ENCODE data around the gene EHBP1L1. TPM values are rescaled to one million over a fixed set of nuclear protein-coding genes. Genes with fewer than 3 reads are reported as not detected.

EHBP1L1 gene
- polyA plus RNA-seq, 1 donor (not counting 4 experiments of a cell fraction or from before 2014, with no cell fraction given), result 10.4 TPM

DNA sequence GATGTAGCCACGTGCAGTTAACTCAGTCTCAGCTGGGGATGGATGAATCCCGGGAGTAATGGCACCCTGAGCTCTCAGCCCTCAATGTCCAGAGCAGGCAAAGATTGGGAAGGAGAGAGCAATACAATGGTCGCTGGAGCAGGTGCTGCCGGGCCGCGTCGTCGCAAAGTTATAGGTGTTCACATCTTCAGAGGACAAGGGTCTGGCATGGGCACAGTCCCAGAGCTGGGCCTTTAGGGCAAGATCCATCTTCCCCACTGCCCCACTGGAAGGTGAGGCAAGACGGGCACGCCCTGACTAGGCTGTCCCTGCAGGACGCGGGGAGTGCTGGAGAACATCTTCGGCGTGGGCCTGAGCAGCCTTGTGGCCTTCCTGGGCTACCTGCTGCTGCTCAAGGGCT lies 47.3 kb downstream of the EHBP1L1 start:
- Histone ChIP-seq H3K9me1 (ENCODE audit: control insufficient read depth, extremely low read depth, insufficient read depth, low read length) (no peaks in the 10 kb centered on the region), H4K20me1 (ENCODE audit: control insufficient read depth, extremely low read depth, insufficient read depth, low read length) (peaks cover 2% of the 10 kb centered on the region), H3K36me3 (ENCODE audit: control insufficient read depth in 2 of 2, extremely low read depth in 1 of 2, insufficient read depth in 2 of 2, low read length in 2 of 2) (peaks cover 58% of the 10 kb centered on the region in 2 experiments), H3K4me3 (ENCODE audit: control insufficient read depth in 2 of 3, extremely low read depth in 1 of 3, insufficient read depth in 2 of 3, low read depth in 1 of 3, low read length in 3 of 3) (no peak overlapping the region), H3K4me2 (ENCODE audit: control insufficient read depth, extremely low read depth, insufficient read depth, low read depth, low read length) (no peak overlapping the region), H3K79me2 (ENCODE audit: control insufficient read depth, insufficient read depth, low read length) (peaks cover 24% of the 10 kb centered on the region), H3K27ac (ENCODE audit: control insufficient read depth, insufficient read depth, low read length) (no peak overlapping the region), H3K4me1 (ENCODE audit: control insufficient read depth, extremely low read depth, insufficient read depth, low read length) (no peaks in the 10 kb centered on the region), H3K9me3 (ENCODE audit: control insufficient read depth, low read depth, low read length) (no peaks in the 10 kb centered on the region), H3K27me3 (ENCODE audit: control insufficient read depth, extremely low read depth, insufficient read depth, low read length) (no peaks in the 10 kb centered on the region), H2AFZ (ENCODE audit: control insufficient read depth, low read length) (no peak overlapping the region), H3K9ac (ENCODE audit: control insufficient read depth, extremely low read depth, insufficient read depth, low read length) (no peak overlapping the region)
- no peak for TF ChIP-seq EZH2 (IDR thresholded peaks at IDR 0.05; ENCODE audit: low read length)
- TF ChIP-seq, protein P1, sequence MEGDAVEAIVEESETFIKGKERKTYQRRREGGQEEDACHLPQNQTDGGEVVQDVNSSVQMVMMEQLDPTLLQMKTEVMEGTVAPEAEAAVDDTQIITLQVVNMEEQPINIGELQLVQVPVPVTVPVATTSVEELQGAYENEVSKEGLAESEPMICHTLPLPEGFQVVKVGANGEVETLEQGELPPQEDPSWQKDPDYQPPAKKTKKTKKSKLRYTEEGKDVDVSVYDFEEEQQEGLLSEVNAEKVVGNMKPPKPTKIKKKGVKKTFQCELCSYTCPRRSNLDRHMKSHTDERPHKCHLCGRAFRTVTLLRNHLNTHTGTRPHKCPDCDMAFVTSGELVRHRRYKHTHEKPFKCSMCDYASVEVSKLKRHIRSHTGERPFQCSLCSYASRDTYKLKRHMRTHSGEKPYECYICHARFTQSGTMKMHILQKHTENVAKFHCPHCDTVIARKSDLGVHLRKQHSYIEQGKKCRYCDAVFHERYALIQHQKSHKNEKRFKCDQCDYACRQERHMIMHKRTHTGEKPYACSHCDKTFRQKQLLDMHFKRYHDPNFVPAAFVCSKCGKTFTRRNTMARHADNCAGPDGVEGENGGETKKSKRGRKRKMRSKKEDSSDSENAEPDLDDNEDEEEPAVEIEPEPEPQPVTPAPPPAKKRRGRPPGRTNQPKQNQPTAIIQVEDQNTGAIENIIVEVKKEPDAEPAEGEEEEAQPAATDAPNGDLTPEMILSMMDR (optimal IDR thresholded peaks at IDR 0.05 in 1 of 3, IDR thresholded peaks at IDR 0.05 in 1 of 3, conservative IDR thresholded peaks at IDR 0.05 in 1 of 3; ENCODE audit: extremely low read depth in 1 of 3, insufficient read depth in 2 of 3, low read length in 3 of 3), result no peak
- FAIRE-seq, result no peak
- DNase-seq (ENCODE audit: low read depth, low spot score), result no peak
- dilution Hi-C loops (cut with MboI; ENCODE audit: extremely low pct_ligation_motif_present, low sequenced_read_pairs), result no loop called here

DNA sequence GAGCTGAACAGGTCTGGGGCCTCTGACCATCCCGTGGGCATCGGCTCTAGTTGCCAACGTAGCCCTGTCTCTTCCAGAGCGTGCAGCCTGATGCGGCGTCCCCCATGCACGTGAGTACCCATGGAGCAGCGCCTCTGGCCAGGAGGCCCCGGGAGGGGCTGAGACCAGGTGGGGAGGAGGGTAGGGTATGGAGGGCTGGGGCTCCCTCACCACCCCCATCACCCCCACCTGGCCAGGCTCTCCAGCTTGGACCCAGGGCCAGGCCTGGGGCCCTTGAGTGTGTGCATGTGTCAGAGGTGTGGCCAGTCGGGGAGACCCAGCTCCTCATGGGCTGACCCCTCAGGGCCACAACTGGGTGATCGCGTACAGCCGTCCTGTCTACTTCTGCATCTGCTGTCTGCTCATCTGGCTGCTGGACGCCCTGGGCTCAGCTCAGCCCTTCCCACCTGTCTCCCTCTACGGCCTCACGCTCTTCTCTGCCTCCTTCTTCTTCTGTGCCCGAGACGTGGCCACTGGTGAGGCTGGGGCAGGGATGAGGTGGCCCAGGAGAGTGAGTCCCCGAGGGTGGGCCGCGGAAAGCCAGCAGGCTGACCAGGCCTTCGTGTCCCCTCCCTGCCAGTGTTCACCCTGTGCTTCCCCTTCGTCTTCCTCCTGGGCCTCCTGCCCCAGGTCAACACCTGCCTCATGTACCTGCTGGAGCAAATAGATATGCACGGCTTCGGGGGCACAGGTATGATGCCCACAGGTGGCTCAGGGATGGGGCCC lies 48.2 kb downstream of the EHBP1L1 start:
- Histone ChIP-seq H3K79me2 (ENCODE audit: control insufficient read depth, insufficient read depth, low read length) (peaks cover 16% of the 10 kb centered on the region), H3K4me1 (ENCODE audit: control insufficient read depth, extremely low read depth, insufficient read depth, low read length) (no peaks in the 10 kb centered on the region), H4K20me1 (ENCODE audit: control insufficient read depth, extremely low read depth, insufficient read depth, low read length) (peaks cover 2% of the 10 kb centered on the region), H3K9me3 (ENCODE audit: control insufficient read depth, low read depth, low read length) (no peaks in the 10 kb centered on the region), H3K9ac (ENCODE audit: control insufficient read depth, extremely low read depth, insufficient read depth, low read length) (no peak overlapping the region), H3K9me1 (ENCODE audit: control insufficient read depth, extremely low read depth, insufficient read depth, low read length) (no peaks in the 10 kb centered on the region), H3K4me2 (ENCODE audit: control insufficient read depth, extremely low read depth, insufficient read depth, low read depth, low read length) (no peak overlapping the region), H3K4me3 (ENCODE audit: control insufficient read depth in 2 of 3, extremely low read depth in 1 of 3, insufficient read depth in 2 of 3, low read depth in 1 of 3, low read length in 3 of 3) (no peak overlapping the region), H3K36me3 (ENCODE audit: control insufficient read depth in 2 of 2, extremely low read depth in 1 of 2, insufficient read depth in 2 of 2, low read length in 2 of 2) (peaks cover 55 to 56% of the 10 kb centered on the region in 2 experiments), H3K27ac (ENCODE audit: control insufficient read depth, insufficient read depth, low read length) (no peak overlapping the region), H2AFZ (ENCODE audit: control insufficient read depth, low read length) (no peak overlapping the region), H3K27me3 (ENCODE audit: control insufficient read depth, extremely low read depth, insufficient read depth, low read length) (no peaks in the 10 kb centered on the region)
- dilution Hi-C loops (cut with MboI; ENCODE audit: extremely low pct_ligation_motif_present, low sequenced_read_pairs), result no loop called here
- FAIRE-seq (no peak), DNase-seq (ENCODE audit: low read depth, low spot score) (no peak)
- TF ChIP-seq, protein P1 (optimal IDR thresholded peaks at IDR 0.05 in 1 of 3, IDR thresholded peaks at IDR 0.05 in 1 of 3, conservative IDR thresholded peaks at IDR 0.05 in 1 of 3; ENCODE audit: extremely low read depth in 1 of 3, insufficient read depth in 2 of 3, low read length in 3 of 3), result no peak
- no peak for TF ChIP-seq EZH2 (IDR thresholded peaks at IDR 0.05; ENCODE audit: low read length)
